ENCODE measurements around the gene MS4A4E.
A peak's percentile ranks its signal among the peaks of the same experiment; 100 is the strongest.
"Not testable (repeated sequence)": the region's sequence is repeated elsewhere in the genome, so short reads cannot be mapped to it uniquely, and the experiment has no call there.

MS4A4E gene

GRCh38 chr11:60251485-60252212 is 8.7 kb upstream of the MS4A4E start:
- peak; percentile 31 for ATAC-seq

GRCh38 chr11:60241786-60242185 is 1.2 kb downstream of the MS4A4E start:
- ATAC-seq: no peak
- H3K27me3 Mint-ChIP-seq: peaks cover 53% of the 10 kb centered on the region
- no peaks in the 10 kb centered on the region for H3K9me3 Mint-ChIP-seq

More at GRCh38 chr11:60251485-60252212, 8.7 kb upstream of the MS4A4E start:
- H3K27me3 Mint-ChIP-seq: peaks cover 59% of the 10 kb centered on the region
- no peak overlapping the region for H3K4me3 Mint-ChIP-seq
- DNase-seq: peak; percentile 16 to 19
- no peaks in the 10 kb centered on the region for H3K4me1 Mint-ChIP-seq
- no peak overlapping the region for H3K27ac Mint-ChIP-seq
- H3K9me3 Mint-ChIP-seq: peaks cover 5 to 7% of the 10 kb centered on the region in 2 donors

GRCh38 chr11:60240662-60241061 is 2.3 kb downstream of the MS4A4E start:
- ATAC-seq (no peak), DNase-seq (no peak)
- Mint-ChIP-seq H3K27ac (no peak overlapping the region), H3K4me3 (no peak overlapping the region), H3K27me3 (peaks cover 52% of the 10 kb centered on the region), H3K9me3 (no peaks in the 10 kb centered on the region), H3K4me1 (no peaks in the 10 kb centered on the region)

More at GRCh38 chr11:60241786-60242185, 1.2 kb downstream of the MS4A4E start:
- no peak overlapping the region for H3K4me3 Mint-ChIP-seq
- peak overlapping the region in 1 of 2 donors; percentile 13 for H3K27ac Mint-ChIP-seq
- DNase-seq: no peak
- no peaks in the 10 kb centered on the region for H3K4me1 Mint-ChIP-seq

- no peak overlapping the region for H3K27ac Mint-ChIP-seq
- peaks cover 39% of the 10 kb centered on the region for H3K27me3 Mint-ChIP-seq
- DNase-seq (no peak), ATAC-seq (no peak)
- no peaks in the 10 kb centered on the region for H3K9me3 Mint-ChIP-seq
- H3K4me3 Mint-ChIP-seq: no peak overlapping the region
- H3K4me1 Mint-ChIP-seq: no peaks in the 10 kb centered on the region
Measured at GRCh38 chr11:60235321-60235720, 7.6 kb downstream of the MS4A4E start.

- Mint-ChIP-seq H3K9me3 (no peaks in the 10 kb centered on the region), H3K4me1 (no peaks in the 10 kb centered on the region), H3K27me3 (peaks cover 21% of the 10 kb centered on the region), H3K4me3 (no peak overlapping the region), H3K27ac (no peak overlapping the region)
- ATAC-seq (no peak), DNase-seq (no peak)
Measured at GRCh38 chr11:60230681-60231080, 12.3 kb downstream of the MS4A4E start.

- Mint-ChIP-seq H3K4me3 (no peak overlapping the region), H3K27ac (no peak overlapping the region), H3K27me3 (peaks cover 15% of the 10 kb centered on the region), H3K9me3 (no peaks in the 10 kb centered on the region), H3K4me1 (no peaks in the 10 kb centered on the region)
- DNase-seq (no peak), ATAC-seq (no peak)
Measured at GRCh38 chr11:60222141-60222540, 20.8 kb downstream of the MS4A4E start.

GRCh38 chr11:60221692-60222091 is 21.2 kb downstream of the MS4A4E start:
- DNase-seq (no peak), ATAC-seq (no peak)
- Mint-ChIP-seq H3K27ac (no peak overlapping the region), H3K9me3 (no peaks in the 10 kb centered on the region), H3K4me1 (no peaks in the 10 kb centered on the region), H3K27me3 (peaks cover 19% of the 10 kb centered on the region), H3K4me3 (no peak overlapping the region)

GRCh38 chr11:60221181-60221580 is 21.8 kb downstream of the MS4A4E start:
- Mint-ChIP-seq H3K27ac (no peak overlapping the region), H3K9me3 (no peaks in the 10 kb centered on the region), H3K27me3 (peaks cover 19% of the 10 kb centered on the region), H3K4me3 (no peak overlapping the region), H3K4me1 (no peaks in the 10 kb centered on the region)
- DNase-seq (no peak), ATAC-seq (no peak)

GRCh38 chr11:60214386-60214785 is 28.6 kb downstream of the MS4A4E start:
- H3K27me3 Mint-ChIP-seq: peaks cover 17% of the 10 kb centered on the region
- no peak overlapping the region for H3K27ac Mint-ChIP-seq
- H3K4me3 Mint-ChIP-seq: no peak overlapping the region
- DNase-seq (no peak), ATAC-seq (no peak)
- H3K4me1 Mint-ChIP-seq: no peaks in the 10 kb centered on the region
- no peaks in the 10 kb centered on the region for H3K9me3 Mint-ChIP-seq

- no peak overlapping the region for H3K27ac Mint-ChIP-seq
- no peaks in the 10 kb centered on the region for H3K9me3 Mint-ChIP-seq
- peaks cover 9% of the 10 kb centered on the region for H3K4me1 Mint-ChIP-seq
- H3K27me3 Mint-ChIP-seq: peaks cover 12% of the 10 kb centered on the region
- DNase-seq (no peak), ATAC-seq (no peak)
- H3K4me3 Mint-ChIP-seq: no peak overlapping the region
Measured at GRCh38 chr11:60211206-60211605, 31.7 kb downstream of the MS4A4E start.

- H3K27ac Mint-ChIP-seq: no peak overlapping the region
- H3K4me1 Mint-ChIP-seq: peaks cover 19% of the 10 kb centered on the region
- no peak overlapping the region for H3K4me3 Mint-ChIP-seq
- H3K27me3 Mint-ChIP-seq: peaks cover 12% of the 10 kb centered on the region
- no peaks in the 10 kb centered on the region for H3K9me3 Mint-ChIP-seq
- DNase-seq (no peak), ATAC-seq (no peak)
Measured at GRCh38 chr11:60209977-60210376, 33.0 kb downstream of the MS4A4E start.

- Mint-ChIP-seq H3K9me3 (no peaks in the 10 kb centered on the region), H3K4me3 (no peak overlapping the region), H3K27ac (no peak overlapping the region), H3K4me1 (peaks cover 24% of the 10 kb centered on the region), H3K27me3 (peaks cover 7% of the 10 kb centered on the region)
- ATAC-seq (no peak), DNase-seq (no peak)
Measured at GRCh38 chr11:60208951-60209350, 34.0 kb downstream of the MS4A4E start.

- DNase-seq (no peak), ATAC-seq (no peak)
- no peaks in the 10 kb centered on the region for H3K9me3 Mint-ChIP-seq
- H3K27ac Mint-ChIP-seq: no peak overlapping the region
- H3K4me3 Mint-ChIP-seq: no peak overlapping the region
- peaks cover 24% of the 10 kb centered on the region for H3K4me1 Mint-ChIP-seq
- peaks cover 7% of the 10 kb centered on the region for H3K27me3 Mint-ChIP-seq
Measured at GRCh38 chr11:60208146-60208895, 34.6 kb downstream of the MS4A4E start.

GRCh38 chr11:60206616-60207015 is 36.3 kb downstream of the MS4A4E start:
- ATAC-seq (peak; percentile 96), DNase-seq (peak; percentile 8 to 37)
- H3K27ac Mint-ChIP-seq: peak overlapping the region in 1 of 2 donors; percentile 59
- peaks cover 24% of the 10 kb centered on the region for H3K4me1 Mint-ChIP-seq
- H3K27me3 Mint-ChIP-seq: peaks cover 7% of the 10 kb centered on the region
- H3K4me3 Mint-ChIP-seq: no peak overlapping the region
- H3K9me3 Mint-ChIP-seq: peaks cover 0 to 6% of the 10 kb centered on the region in 2 donors

- DNase-seq: no peak
- peaks cover 24% of the 10 kb centered on the region for H3K4me1 Mint-ChIP-seq
- no peak overlapping the region for H3K27ac Mint-ChIP-seq
- peaks cover 7% of the 10 kb centered on the region for H3K27me3 Mint-ChIP-seq
- no peak overlapping the region for H3K4me3 Mint-ChIP-seq
- peaks cover 0 to 6% of the 10 kb centered on the region in 2 donors for H3K9me3 Mint-ChIP-seq
- ATAC-seq: no peak
Measured at GRCh38 chr11:60204922-60205321, 38.0 kb downstream of the MS4A4E start.

- not testable (repeated sequence) for H3K27ac Mint-ChIP-seq, ATAC-seq, DNase-seq, H3K4me3 Mint-ChIP-seq, H3K9me3 Mint-ChIP-seq
- H3K27me3 Mint-ChIP-seq: peaks cover 15% of the 10 kb centered on the region
- peaks cover 15% of the 10 kb centered on the region for H3K4me1 Mint-ChIP-seq
Measured at GRCh38 chr11:60201334-60201733, 41.6 kb downstream of the MS4A4E start.
